GM23338 (cell line): Measurements from ENCODE around the gene PAK1. TPM values are rescaled to one million over a fixed set of nuclear protein-coding genes. Genes with fewer than 3 reads are reported as not detected.

Experiments
- ATAC-seq: fragments of 200-7000 bp; cut with Tn5 transposase; 3 replicates; pipeline ENCODE4 v1.9.1; 2020
- DNase-seq: peaks from one replicate; pipeline ENCODE4 v3.0.0-alpha.2; 2015; ENCODE audit warnings: low spot score
- H2AFZ ChIP-seq: fragments of 200-600 bp; sonication (generic); 2 replicates; pipeline ENCODE4 v1.8.0; 2016; ENCODE audit warnings: antibody characterized with exemption, mild to moderate bottlenecking, moderate library complexity
- H3F3A ChIP-seq: fragments of 200-600 bp; sonication (generic); replicated peaks from 2 replicates; pipeline ENCODE4 v1.8.0; 2017; ENCODE audit warnings: antibody characterized with exemption, mixed run types, low read depth
- H3K27ac ChIP-seq: fragments of 200-600 bp; sonication (generic); 2 replicates; pipeline ENCODE4 v1.6.1; 2016; ENCODE audit warnings: low read depth
- H3K27me3 ChIP-seq: fragments of 200-600 bp; sonication (generic); 2 replicates; pipeline ENCODE4 v1.8.0; 2016; ENCODE audit warnings: mild to moderate bottlenecking, mixed run types, moderate library complexity; ENCODE audit not compliant: insufficient read depth
- H3K36me3 ChIP-seq: fragments of 200-600 bp; sonication (generic); 2 replicates; pipeline ENCODE4 v1.8.0; 2016; ENCODE audit warnings: mild to moderate bottlenecking; ENCODE audit not compliant: insufficient read depth
- H3K4me1 ChIP-seq: fragments of 200-600 bp; sonication (generic); 2 replicates; pipeline ENCODE4 v1.8.0; 2016; ENCODE audit warnings: mild to moderate bottlenecking, moderate library complexity; ENCODE audit not compliant: insufficient read depth
- H3K4me2 ChIP-seq: fragments of 200-600 bp; sonication (generic); 2 replicates; pipeline ENCODE4 v1.7.1; 2017; ENCODE audit warnings: mixed run types
- H3K4me3 ChIP-seq: fragments of 200-600 bp; sonication (generic); 2 replicates; pipeline ENCODE4 v1.6.1; 2016; ENCODE audit warnings: mixed run types
- H3K79me2 ChIP-seq: fragments of 200-600 bp; sonication (generic); replicated peaks from 2 replicates; pipeline ENCODE4 v1.8.0; 2017; ENCODE audit warnings: mild to moderate bottlenecking; ENCODE audit not compliant: insufficient read depth
- H3K9me2 ChIP-seq: fragments of 200-600 bp; sonication (generic); 2 replicates; pipeline ENCODE4 v1.8.0; 2017; ENCODE audit not compliant: insufficient read depth
- H4K20me1 ChIP-seq: fragments of 200-600 bp; sonication (generic); replicated peaks from 2 replicates; pipeline ENCODE4 v1.8.0; 2017; ENCODE audit warnings: mild to moderate bottlenecking; ENCODE audit not compliant: insufficient read depth
- H3K27ac Mint-ChIP-seq: 2 replicates; pipeline ENCODE4 v1.8.0; 2020; ENCODE audit warnings: inconsistent platforms, mild to moderate bottlenecking, moderate library complexity, mixed read lengths
- H3K27me3 Mint-ChIP-seq: 3 replicates; pipeline ENCODE4 v1.8.0; 2022; ENCODE audit warnings: low read depth, mild to moderate bottlenecking, moderate library complexity, mixed read lengths, inconsistent platforms; ENCODE audit not compliant: insufficient read depth, poor library complexity
- H3K36me3 Mint-ChIP-seq: 3 replicates; pipeline ENCODE4 v1.8.0; 2021; ENCODE audit warnings: low read depth, mild to moderate bottlenecking, inconsistent platforms, moderate library complexity, mixed read lengths
- H3K4me1 Mint-ChIP-seq: 3 replicates; pipeline ENCODE4 v1.8.0; 2020; ENCODE audit warnings: mild to moderate bottlenecking, inconsistent platforms, mixed read lengths
- H3K4me3 Mint-ChIP-seq: 3 replicates; pipeline ENCODE4 v1.8.0; 2021; ENCODE audit warnings: moderate library complexity, mild to moderate bottlenecking, inconsistent platforms, mixed read lengths
- H3K9me3 Mint-ChIP-seq: 3 replicates; pipeline ENCODE4 v1.8.0; 2020; ENCODE audit warnings: moderate library complexity, mild to moderate bottlenecking, inconsistent platforms, mixed read lengths
- CTCF ChIP-seq, 2 experiments: fragments of 200-600 bp in 1 of 2; sonication (generic) in 1 of 2; conservative IDR thresholded peaks; 2 replicates each; pipeline versions ENCODE4 v1.5.1 to v1.6.1; 2016 to 2017; ENCODE audit warnings: antibody characterized with exemption in 2 of 2, low read depth in 2 of 2, mild to moderate bottlenecking in 2 of 2, moderate library complexity in 1 of 2
- EZH2 ChIP-seq: fragments of 200-600 bp; sonication (generic); IDR thresholded peaks from one replicate; pipeline ENCODE4 v1.8.0; 2017; ENCODE audit warnings: antibody characterized with exemption, mild to moderate bottlenecking, low read depth; ENCODE audit not compliant: unreplicated experiment
- EZH2phosphoT487 ChIP-seq: fragments of 200-600 bp; sonication (generic); IDR thresholded peaks from one replicate; pipeline ENCODE4 v1.8.1; 2018; ENCODE audit warnings: antibody characterized with exemption; ENCODE audit not compliant: unreplicated experiment
- POLR2AphosphoS5 ChIP-seq: IDR thresholded peaks from 2 replicates; pipeline ENCODE4 v1.6.1; 2016; ENCODE audit warnings: antibody characterized with exemption, low read depth
- REST ChIP-seq: IDR thresholded peaks from one replicate; pipeline ENCODE4 v1.6.1; 2018; ENCODE audit warnings: antibody characterized with exemption; ENCODE audit not compliant: unreplicated experiment
- ZNF114 ChIP-seq: fragments of 250-450 bp; sonication (Bioruptor Pico); IDR thresholded peaks from 2 replicates; pipeline ENCODE4 v1.5.0; 2020; ENCODE audit warnings: mild to moderate bottlenecking, moderate library complexity
- ZNF462 ChIP-seq: fragments of 250-450 bp; sonication (Bioruptor Pico); IDR thresholded peaks from 2 replicates; pipeline ENCODE4 v1.5.0; 2020; ENCODE audit warnings: mild to moderate bottlenecking, moderate library complexity
- polyA plus RNA-seq: library from polyadenylated mRNA; unstranded; fragments of >200 nt; fragmentation: Nextera tagmentation; extraction: Ambion mirVana; gene quantifications from 2 replicates; pipeline ENCODE4 v1.2.1, GENCODE V29; 2016
- total RNA-seq: library from RNA; depleted of rRNA; stranded (reverse); fragments of >200 nt; shearing (Covaris generic); gene quantifications from 2 replicates; pipeline ENCODE4 v1.2.3, GENCODE V29; 2014

The PAK1 gene
- total and polyA plus RNA-seq, 2 experiments from 2014 or later, result 102 to 175 TPM

GRCh38 chr11:77422687-77423086, 51.2 kb downstream of the PAK1 start:
- no peak overlapping the region for H3K4me3 ChIP-seq
- H2AFZ ChIP-seq, result no peak overlapping the region
- Mint-ChIP-seq H3K27me3 (peaks cover 3% of the 10 kb centered on the region), H3K36me3 (no peaks in the 10 kb centered on the region), H3K9me3 (no peaks in the 10 kb centered on the region), H3K27ac (no peak overlapping the region), H3K4me3 (no peak overlapping the region), H3K4me1 (peaks cover 75% of the 10 kb centered on the region)
- DNase-seq (no peak), ATAC-seq (no peak)
- H3K27ac ChIP-seq, result peak overlapping the region; percentile 19; the same call in 1 of the 2 replicates
- no peaks in the 10 kb centered on the region; the same call in 1 of the 2 replicates for H4K20me1 ChIP-seq
- H3K9me2 ChIP-seq, result no peaks in the 10 kb centered on the region
- H3K4me1 ChIP-seq, result peaks cover 66% of the 10 kb centered on the region
- TF ChIP-seq EZH2, result no peak
- no peak for TF ChIP-seq ZNF114 (CRISPR knock-in tag)
- TF ChIP-seq ZNF462, result no peak
- no peak for TF ChIP-seq CTCF (conservative IDR thresholded peaks at IDR 0.05; ENCODE audit: low read depth in 2 of 2)
- TF ChIP-seq POLR2AphosphoS5, result no peak
- no peak for TF ChIP-seq EZH2phosphoT487
- TF ChIP-seq REST, result no peak
- H3K79me2 ChIP-seq, result peaks cover 100% of the 10 kb centered on the region
- no peak overlapping the region for H3K4me2 ChIP-seq
- no peaks in the 10 kb centered on the region for H3K36me3 ChIP-seq
- H3K27me3 ChIP-seq, result no peaks in the 10 kb centered on the region
- no peaks in the 10 kb centered on the region for H3F3A ChIP-seq
